HG03097 (cell line): ENCODE data around the gene KRTAP12-3.

ENCODE experiments used
- ATAC-seq: cut with Tn5 transposase; IDR thresholded peaks from one replicate; pipeline ENCODE4 v1.9.1; 2021; ENCODE audit not compliant: unreplicated experiment, low FRiP score

The KRTAP12-3 gene

DNA sequence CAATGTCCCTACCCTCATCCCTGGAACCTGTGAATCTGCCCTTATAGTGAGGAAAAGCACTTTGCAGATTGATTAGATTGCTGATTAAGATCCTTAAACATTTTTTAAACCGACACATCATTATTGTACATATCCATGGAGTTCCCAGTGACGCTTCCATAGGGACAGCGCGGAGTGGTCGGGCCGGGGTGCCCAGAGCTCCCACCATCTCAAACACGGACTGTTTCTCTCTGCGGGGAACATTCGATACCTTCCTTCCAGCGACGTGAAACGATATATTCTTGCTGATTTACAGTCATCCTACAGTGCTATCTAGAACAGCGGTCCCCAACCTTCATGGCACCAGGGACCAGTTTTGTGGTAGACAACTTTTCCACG, 43.3 kb downstream of the KRTAP12-3 start:
- ATAC-seq: no peak

DNA sequence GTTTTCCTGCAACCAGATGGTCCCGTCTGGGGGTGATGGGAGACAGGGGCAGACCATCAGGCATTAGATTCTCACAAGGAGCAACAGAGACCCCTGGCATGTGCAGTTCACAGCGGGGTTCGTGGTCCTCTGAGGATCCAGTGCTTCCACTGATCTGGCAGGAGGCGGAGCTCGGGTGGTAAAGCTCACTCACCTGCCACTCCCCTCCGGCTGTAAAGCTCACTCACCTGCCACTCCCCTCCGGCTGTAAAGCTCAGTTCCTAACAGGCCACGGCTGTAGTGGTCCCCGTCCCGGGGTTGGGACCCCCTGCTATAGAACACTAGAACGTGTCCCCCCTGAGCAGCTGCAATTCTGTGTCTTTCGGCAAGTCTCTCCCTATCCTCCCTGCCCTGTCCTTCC, 43.8 kb downstream of the KRTAP12-3 start:
- ATAC-seq: no peak

DNA sequence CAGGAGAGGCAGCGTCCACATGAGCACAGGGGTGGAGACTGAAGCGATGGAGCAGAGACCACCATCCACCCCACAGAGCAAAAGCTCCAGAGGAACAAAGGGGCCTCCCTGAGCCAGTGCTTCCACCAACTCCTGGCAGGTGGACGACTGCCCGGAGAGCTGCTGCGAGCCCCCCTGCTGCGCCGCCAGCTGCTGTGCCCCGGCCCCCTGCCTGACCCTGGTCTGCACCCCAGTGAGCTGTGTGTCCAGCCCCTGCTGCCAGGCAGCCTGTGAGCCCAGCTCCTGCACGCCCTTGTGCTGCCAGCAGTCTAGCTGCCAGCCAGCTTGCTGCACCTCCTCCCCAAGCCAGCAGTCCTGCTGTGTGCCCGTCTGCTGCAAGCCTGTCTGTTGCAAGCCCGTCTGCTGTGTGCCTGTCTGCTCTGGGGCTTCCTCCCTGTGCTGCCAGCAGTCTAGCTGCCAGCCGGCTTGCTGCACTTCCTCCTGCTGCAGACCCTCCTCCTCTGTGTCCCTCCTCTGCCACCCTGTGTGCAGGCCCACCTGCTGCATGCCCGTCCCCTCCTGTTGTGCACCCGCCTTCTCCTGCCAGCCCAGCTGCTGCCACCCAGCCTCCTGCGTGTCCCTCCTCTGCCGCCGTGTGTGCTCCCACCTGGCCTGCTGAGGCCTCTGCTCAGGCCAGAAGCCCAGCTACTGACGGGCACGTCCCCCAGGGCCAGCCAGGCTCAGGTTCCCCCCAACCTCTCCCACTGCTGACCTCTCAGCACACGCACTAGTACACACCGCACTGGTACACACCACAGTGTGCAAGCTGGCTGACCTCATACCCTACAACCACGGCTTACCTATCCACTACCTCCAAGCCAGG, 44.6 kb downstream of the KRTAP12-3 start:
- ATAC-seq: no peak

DNA sequence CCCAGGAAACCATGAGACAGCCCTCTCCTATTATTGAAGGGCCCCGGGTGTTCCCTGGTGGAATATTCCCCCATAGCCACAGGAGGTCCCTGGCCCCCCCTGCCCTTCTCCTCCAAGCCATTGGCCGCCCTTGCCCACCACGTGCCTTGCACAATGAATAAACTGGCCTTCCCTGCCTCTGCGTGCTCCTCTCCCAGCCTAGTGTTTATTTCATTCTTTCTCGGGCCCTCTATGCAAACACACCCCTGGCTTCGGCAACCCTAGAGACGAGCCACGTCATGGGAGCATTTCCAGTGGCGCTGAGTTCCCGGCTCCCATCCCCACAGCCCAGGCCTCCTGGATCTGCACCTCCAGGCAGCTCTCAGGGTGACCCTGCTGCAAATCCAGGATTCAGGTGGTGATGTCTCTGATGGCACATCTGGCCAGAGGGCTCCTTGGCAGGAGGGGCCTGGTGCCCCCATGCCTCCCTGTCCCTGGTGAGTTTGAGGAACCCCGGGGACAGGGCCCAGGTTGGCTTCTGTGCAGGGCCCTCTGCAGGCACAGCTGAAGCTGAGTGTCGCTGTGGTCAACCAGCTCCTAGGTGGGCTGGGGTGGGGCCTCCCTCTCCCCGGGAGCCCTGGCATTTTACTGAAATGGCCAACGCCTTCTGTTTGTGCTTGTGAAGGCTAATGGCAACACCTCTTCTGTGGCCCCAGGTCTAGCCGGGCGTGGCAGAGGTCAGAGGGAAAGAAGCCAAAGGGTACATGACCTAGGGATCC, 45.4 kb downstream of the KRTAP12-3 start:
- ATAC-seq: no peak

DNA sequence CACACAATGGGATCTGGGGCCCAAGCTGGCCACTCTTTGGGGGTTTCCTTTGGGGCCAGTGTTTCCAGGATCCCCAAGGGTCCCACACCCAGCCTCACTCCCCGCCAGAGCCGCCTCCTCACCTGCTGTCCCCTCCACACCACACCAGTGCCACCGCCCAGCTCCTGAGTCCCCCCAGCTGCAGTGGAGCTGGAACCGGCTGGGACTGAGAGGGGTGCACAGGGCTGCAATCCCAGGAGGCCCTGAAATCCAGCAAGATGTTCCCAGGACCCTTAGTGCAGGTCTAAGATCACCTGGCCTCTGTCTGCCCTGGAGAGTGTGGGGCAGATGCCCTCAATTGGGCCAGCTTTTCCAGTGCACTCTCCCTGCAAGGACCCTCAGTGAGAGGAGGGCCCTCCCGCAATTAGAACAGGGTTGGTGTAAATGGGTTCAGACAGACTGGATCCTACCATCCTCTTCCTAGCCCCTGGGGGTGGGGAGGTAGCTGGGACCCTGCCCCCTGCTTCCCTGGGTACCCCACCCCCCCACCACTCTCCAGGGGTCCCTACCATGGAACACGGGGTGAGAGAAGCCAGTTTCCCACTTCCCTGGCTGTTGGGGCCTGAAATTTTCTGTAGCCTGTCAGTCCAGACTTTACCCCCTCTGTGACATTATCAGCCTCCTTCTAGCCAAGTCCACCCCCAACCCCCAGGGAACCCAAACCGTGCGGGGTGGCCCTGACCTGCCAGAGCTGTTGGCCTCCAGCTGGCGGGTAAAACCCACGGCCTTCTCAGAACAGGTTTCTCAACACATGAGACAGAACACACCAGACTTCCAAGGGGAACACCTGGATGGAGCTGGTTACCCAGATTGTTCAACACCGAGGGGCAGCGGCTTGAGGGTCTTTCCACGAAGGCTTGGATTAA, 46.3 kb downstream of the KRTAP12-3 start:
- no peak for ATAC-seq

DNA sequence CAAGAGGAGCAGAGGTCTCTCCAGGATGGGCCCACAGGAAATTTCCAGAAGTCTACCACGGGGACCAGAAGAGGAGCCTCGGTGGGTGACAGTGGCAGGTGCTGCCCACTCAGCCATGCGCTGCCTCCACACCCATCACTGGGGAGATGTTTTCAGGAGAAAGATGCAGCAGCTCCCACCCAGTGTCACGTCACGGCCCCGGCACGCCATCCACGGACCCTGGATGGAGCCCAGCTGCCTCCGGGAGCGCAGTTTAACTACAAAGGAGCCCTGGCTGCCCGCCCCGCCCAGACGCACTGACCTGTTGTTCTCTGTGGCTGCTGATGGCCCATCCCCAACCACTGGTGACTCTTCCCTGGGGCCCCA, 46.9 kb downstream of the KRTAP12-3 start:
- no peak for ATAC-seq

DNA sequence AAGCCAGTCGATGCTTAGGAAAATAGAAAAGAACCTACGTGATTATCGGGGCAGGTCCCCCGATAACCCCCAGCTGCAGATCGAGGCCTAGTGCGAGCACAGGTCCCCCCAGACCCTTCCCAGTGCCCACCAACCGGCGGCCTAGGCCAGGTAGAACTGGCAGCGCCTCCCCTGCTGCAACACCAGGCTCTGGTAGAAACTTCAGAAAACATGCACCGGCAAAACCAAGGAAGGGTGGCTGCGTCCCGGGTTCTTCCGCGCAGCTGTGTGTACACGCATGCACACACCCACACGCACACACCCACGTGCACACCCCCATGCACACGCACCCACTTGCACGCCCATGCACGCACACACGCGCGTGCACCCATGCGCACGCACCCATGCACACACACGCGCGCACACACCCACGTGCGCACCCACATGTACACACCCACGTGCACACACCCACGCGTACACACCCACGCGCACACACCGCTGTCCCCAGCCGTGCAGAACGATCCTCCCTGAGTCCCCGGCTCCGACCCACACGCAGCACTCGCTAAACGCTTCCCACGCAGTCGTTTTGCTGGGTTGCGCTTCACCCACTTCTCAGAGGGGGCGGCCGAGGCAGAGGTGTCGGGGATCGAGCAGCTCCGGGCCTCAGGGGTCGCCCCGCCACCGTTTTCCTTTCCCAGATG, 48.4 kb downstream of the KRTAP12-3 start:
- ATAC-seq: no peak

DNA sequence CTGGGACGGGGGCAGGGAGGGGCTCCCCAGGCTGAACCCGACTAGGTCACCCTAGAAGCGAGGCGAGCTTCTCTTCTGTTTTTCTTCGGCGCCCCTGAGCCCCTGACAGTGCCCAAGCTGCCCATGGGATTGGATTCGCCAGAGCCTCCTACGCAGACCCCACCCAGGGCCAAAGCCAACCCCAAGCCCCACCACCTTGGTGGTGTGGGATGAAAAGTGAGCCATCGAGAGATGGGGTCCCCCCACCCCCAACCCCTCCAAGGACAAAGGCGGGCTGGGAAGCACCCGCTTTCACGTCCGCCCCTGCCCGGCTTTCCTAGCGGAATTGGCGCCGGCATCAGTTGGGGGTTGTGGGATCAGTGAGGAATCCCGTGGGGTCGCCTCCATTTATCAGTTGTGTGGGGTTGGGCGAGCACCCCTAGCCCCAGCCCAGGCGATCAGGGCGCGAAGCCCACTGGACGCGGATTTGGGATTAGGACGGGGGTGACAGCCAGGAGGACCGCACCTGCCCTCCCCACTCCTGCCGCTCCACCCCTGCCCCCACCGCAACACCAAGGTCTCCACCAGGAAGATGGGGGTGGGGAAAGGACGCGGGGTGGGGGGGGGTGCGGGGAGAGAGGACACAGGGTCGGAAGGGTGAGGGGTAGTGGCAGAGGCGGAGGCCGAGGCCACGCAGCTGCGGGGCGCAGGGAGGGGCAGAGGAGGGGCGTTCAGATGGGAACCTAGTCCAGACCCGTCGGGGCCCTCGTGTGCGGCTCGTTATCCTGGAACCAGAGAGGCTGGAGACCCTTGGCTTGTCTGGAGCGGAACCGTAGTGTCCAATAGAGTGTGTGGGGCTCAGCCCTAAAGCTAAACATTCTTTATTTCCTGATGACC, 49.2 kb downstream of the KRTAP12-3 start:
- no peak for ATAC-seq
